SK-N-SH (cell line): ENCODE measurements around the gene NOL4L. TPM values are rescaled to one million over a fixed set of nuclear protein-coding genes. Genes with fewer than 3 reads are reported as not detected.

Experiments
- CTCF ChIA-PET: fragments of 300-600, 350-600 bp; formaldehyde crosslinking; extraction: SDS; loops from one replicate; lab custom pipeline; 2021; lab: Yijun Ruan, JAX
- POLR2A ChIA-PET: fragments of 350-600 bp; sonication (Branson Sonifier 250); formaldehyde crosslinking; extraction: SDS; loops from one replicate; lab custom pipeline; 2020; ENCODE audit warnings: antibody characterized with exemption, inconsistent platforms; lab: Yijun Ruan, JAX
- DNase-seq: peaks from one replicate; pipeline ENCODE4 v3.0.0; 2012
- H2AFZ ChIP-seq: fragments of 200-600 bp; sonication (generic); 2 replicates; pipeline ENCODE4 v1.8.1; 2016; ENCODE audit warnings: antibody characterized with exemption, mild to moderate bottlenecking, low read depth
- H3F3A ChIP-seq: fragments of 200-600 bp; sonication (generic); replicated peaks from 2 replicates; pipeline ENCODE3; 2016; ENCODE audit warnings: antibody characterized with exemption, mild to moderate bottlenecking; ENCODE audit not compliant: insufficient read depth
- H3K27ac ChIP-seq, 2 experiments: fragments of 200-500 bp in 1 of 2; fragments of 200-600 bp in 1 of 2; sonication (Bioruptor generic) in 1 of 2; sonication (generic), shearing (Covaris generic) in 1 of 2; 2 replicates each; pipeline versions ENCODE4 v1.5.1 to v1.6.1; 2014 to 2016; ENCODE audit warnings: low read depth in 2 of 2, inconsistent platforms in 1 of 2, low read length in 1 of 2, mild to moderate bottlenecking in 1 of 2, mixed read lengths in 1 of 2
- H3K27me3 ChIP-seq: fragments of 200-600 bp; sonication (generic), shearing (Covaris generic); 2 replicates; pipeline ENCODE4 v1.6.1; 2016; ENCODE audit warnings: mixed run types; ENCODE audit not compliant: insufficient read depth
- H3K36me3 ChIP-seq, 2 experiments: fragments of 200-500 bp in 1 of 2; fragments of 200-600 bp in 1 of 2; sonication (Bioruptor generic) in 1 of 2; sonication (generic) in 1 of 2; replicated peaks in 1 of 2; 2 replicates each; pipeline versions ENCODE3 to v1.5.1; 2014 to 2016; ENCODE audit warnings: low read length in 1 of 2, mild to moderate bottlenecking in 1 of 2; ENCODE audit not compliant: insufficient read depth in 2 of 2, control insufficient read depth in 1 of 2
- H3K4me1 ChIP-seq, 2 experiments: fragments of 200-500 bp in 1 of 2; fragments of 200-600 bp in 1 of 2; sonication (Bioruptor generic) in 1 of 2; sonication (generic), shearing (Covaris generic) in 1 of 2; 2 replicates each; pipeline versions ENCODE4 v1.5.1 to v1.6.1; 2014 to 2016; ENCODE audit warnings: low read depth in 1 of 2, low read length in 1 of 2, mixed run types in 1 of 2; ENCODE audit not compliant: insufficient read depth in 2 of 2, control insufficient read depth in 1 of 2
- H3K4me2 ChIP-seq: fragments of 200-600 bp; sonication (generic), shearing (Covaris generic); 2 replicates; pipeline ENCODE4 v1.6.1; 2017; ENCODE audit warnings: mixed run types
- H3K4me3 ChIP-seq, 2 experiments: fragments of 200-500 bp in 1 of 2; fragments of 200-600 bp in 1 of 2; sonication (Bioruptor generic) in 1 of 2; sonication (generic), shearing (Covaris generic) in 1 of 2; 2 replicates each; pipeline versions ENCODE4 v1.5.1 to v1.8.1; 2014 to 2016; ENCODE audit warnings: low read depth in 2 of 2, inconsistent platforms in 1 of 2, low read length in 1 of 2, mild to moderate bottlenecking in 1 of 2, mixed read lengths in 1 of 2, moderate library complexity in 1 of 2
- H3K79me2 ChIP-seq: fragments of 200-600 bp; sonication (generic); 2 replicates; pipeline ENCODE4 v1.8.1; 2017; ENCODE audit warnings: mild to moderate bottlenecking; ENCODE audit not compliant: insufficient read depth
- H3K9ac ChIP-seq: fragments of 200-600 bp; sonication (generic); 2 replicates; pipeline ENCODE4 v1.6.1; 2017; ENCODE audit warnings: mixed run types
- H3K9me2 ChIP-seq: fragments of 200-600 bp; sonication (generic); 2 replicates; pipeline ENCODE4 v1.6.1; 2017; ENCODE audit warnings: mixed run types
- H3K9me3 ChIP-seq: fragments of 200-600 bp; sonication (generic); 2 replicates; pipeline ENCODE4 v1.6.1; 2017; ENCODE audit warnings: mixed run types, mild to moderate bottlenecking, moderate library complexity
- H4K20me1 ChIP-seq: fragments of 200-600 bp; sonication (generic); 2 replicates; pipeline ENCODE4 v1.6.1; 2017; ENCODE audit warnings: mild to moderate bottlenecking, mixed run types; ENCODE audit not compliant: insufficient read depth
- FOSL2 ChIP-seq: IDR thresholded peaks from 2 replicates; pipeline ENCODE4 v1.4.0; 2012; ENCODE audit warnings: low read depth, mild to moderate bottlenecking, moderate library complexity, borderline replicate concordance
- FOXJ3 ChIP-seq: sonication (generic); formaldehyde crosslinking; IDR thresholded peaks from 2 replicates; pipeline ENCODE4 v1.5.1; 2020; ENCODE audit warnings: mild to moderate bottlenecking, missing genetic modification reagents
- FOXM1 ChIP-seq: IDR thresholded peaks from 2 replicates; pipeline ENCODE4 v1.4.0; 2012; ENCODE audit warnings: low read depth, mild to moderate bottlenecking
- MEF2A ChIP-seq: IDR thresholded peaks from 2 replicates; pipeline ENCODE4 v1.4.0; 2012; ENCODE audit warnings: low read depth, borderline replicate concordance
- RCOR1 ChIP-seq: fragments of 150-350 bp; IDR thresholded peaks from 2 replicates; pipeline ENCODE4 v1.6.1; 2017; ENCODE audit warnings: antibody characterized with exemption, low read length
- RXRA ChIP-seq: IDR thresholded peaks from 2 replicates; pipeline ENCODE4 v1.4.0; 2012; ENCODE audit warnings: low read depth, mild to moderate bottlenecking, borderline replicate concordance
- TCF12 ChIP-seq: IDR thresholded peaks from 2 replicates; pipeline ENCODE4 v1.4.0; 2012
- TEAD4 ChIP-seq: IDR thresholded peaks from 2 replicates; pipeline ENCODE4 v1.4.0; 2012; ENCODE audit warnings: mild to moderate bottlenecking, borderline replicate concordance; ENCODE audit not compliant: insufficient read depth
- YY1 ChIP-seq: IDR thresholded peaks from 2 replicates; pipeline ENCODE4 v1.4.0; 2012; ENCODE audit warnings: low read depth, mild to moderate bottlenecking
- WGBS: methylation state at CpG from one replicate; pipeline ENCODE4 v1.1.6; 2017; ENCODE audit warnings: low lambda C conversion rate; 5-methylcytosine and 5-hydroxymethylcytosine counted together
- polyA plus RNA-seq, 3 experiments: library from polyadenylated mRNA; depleted of rRNA; stranded (reverse); fragments of >200 nt; gene quantifications; 2 replicates each; pipeline ENCODE4 v1.2.3, GENCODE V29; 2012
- TF ChIP-seq, protein P1 (sequence below): fragments of 150-350 bp; IDR thresholded peaks from 2 replicates; pipeline ENCODE4 v1.6.1; 2016; ENCODE audit warnings: mild to moderate bottlenecking, low read depth, low read length
- TF ChIP-seq, protein P2 (sequence below): IDR thresholded peaks from 2 replicates; pipeline ENCODE4 v1.6.1; 2012; ENCODE audit warnings: mild to moderate bottlenecking, low read depth, low read length, moderate library complexity
- TF ChIP-seq, protein P3 (sequence below): IDR thresholded peaks from 2 replicates; pipeline ENCODE4 v1.4.0; 2012; ENCODE audit warnings: low read depth, borderline replicate concordance
- TF ChIP-seq, protein P4 (sequence below): IDR thresholded peaks from 2 replicates; pipeline ENCODE4; 2012

NOL4L gene
- polyA plus RNA-seq, 1 of the 3 experiments (the other 2 are of a cell fraction) = 14.3 TPM

DNA sequence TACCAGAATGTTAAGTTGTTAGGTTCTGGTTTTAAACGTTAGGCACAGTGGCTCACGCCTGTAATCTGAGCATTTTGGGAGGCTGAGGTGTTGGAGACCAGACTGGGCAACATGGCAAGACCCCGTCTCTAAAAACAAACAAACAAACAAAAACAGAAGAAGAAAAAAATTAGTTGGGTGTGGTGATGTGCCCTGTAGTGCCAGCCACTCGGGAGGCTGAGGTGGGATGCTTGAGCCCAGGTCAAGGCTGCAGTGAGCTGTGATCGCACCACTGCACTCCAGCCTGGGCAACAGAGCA, 19.4 kb downstream of the NOL4L start:
- ChIA-PET CTCF (interaction anchor here (1.5 kb wide), 1 partner anchor 9 kb away, joined by 4 read pairs; no protein-coding TSS in a partner anchor), POLR2A (no interaction called here)
- 81% methylated on average over 5 of the region's 5 CpGs for WGBS
- no peak overlapping the region for H3K27ac ChIP-seq
- H3K9ac ChIP-seq = no peak overlapping the region
- no peaks in the 10 kb centered on the region for H4K20me1 ChIP-seq
- no peaks in the 10 kb centered on the region for H3K9me3 ChIP-seq
- H3K9me2 ChIP-seq = no peaks in the 10 kb centered on the region
- H3K4me3 ChIP-seq = no peak overlapping the region
- H3K27me3 ChIP-seq = no peaks in the 10 kb centered on the region; the same call in 1 of the 2 replicates
- H3F3A ChIP-seq = no peaks in the 10 kb centered on the region
- peaks cover 0 to 29% of the 10 kb centered on the region in 2 experiments; a peak in 1 of 4 replicates for H3K4me1 ChIP-seq
- TF ChIP-seq, protein P1, sequence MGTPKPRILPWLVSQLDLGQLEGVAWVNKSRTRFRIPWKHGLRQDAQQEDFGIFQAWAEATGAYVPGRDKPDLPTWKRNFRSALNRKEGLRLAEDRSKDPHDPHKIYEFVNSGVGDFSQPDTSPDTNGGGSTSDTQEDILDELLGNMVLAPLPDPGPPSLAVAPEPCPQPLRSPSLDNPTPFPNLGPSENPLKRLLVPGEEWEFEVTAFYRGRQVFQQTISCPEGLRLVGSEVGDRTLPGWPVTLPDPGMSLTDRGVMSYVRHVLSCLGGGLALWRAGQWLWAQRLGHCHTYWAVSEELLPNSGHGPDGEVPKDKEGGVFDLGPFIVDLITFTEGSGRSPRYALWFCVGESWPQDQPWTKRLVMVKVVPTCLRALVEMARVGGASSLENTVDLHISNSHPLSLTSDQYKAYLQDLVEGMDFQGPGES = no peak
- TF ChIP-seq, protein P2, sequence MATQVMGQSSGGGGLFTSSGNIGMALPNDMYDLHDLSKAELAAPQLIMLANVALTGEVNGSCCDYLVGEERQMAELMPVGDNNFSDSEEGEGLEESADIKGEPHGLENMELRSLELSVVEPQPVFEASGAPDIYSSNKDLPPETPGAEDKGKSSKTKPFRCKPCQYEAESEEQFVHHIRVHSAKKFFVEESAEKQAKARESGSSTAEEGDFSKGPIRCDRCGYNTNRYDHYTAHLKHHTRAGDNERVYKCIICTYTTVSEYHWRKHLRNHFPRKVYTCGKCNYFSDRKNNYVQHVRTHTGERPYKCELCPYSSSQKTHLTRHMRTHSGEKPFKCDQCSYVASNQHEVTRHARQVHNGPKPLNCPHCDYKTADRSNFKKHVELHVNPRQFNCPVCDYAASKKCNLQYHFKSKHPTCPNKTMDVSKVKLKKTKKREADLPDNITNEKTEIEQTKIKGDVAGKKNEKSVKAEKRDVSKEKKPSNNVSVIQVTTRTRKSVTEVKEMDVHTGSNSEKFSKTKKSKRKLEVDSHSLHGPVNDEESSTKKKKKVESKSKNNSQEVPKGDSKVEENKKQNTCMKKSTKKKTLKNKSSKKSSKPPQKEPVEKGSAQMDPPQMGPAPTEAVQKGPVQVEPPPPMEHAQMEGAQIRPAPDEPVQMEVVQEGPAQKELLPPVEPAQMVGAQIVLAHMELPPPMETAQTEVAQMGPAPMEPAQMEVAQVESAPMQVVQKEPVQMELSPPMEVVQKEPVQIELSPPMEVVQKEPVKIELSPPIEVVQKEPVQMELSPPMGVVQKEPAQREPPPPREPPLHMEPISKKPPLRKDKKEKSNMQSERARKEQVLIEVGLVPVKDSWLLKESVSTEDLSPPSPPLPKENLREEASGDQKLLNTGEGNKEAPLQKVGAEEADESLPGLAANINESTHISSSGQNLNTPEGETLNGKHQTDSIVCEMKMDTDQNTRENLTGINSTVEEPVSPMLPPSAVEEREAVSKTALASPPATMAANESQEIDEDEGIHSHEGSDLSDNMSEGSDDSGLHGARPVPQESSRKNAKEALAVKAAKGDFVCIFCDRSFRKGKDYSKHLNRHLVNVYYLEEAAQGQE = no peak
- TF ChIP-seq, protein P3, sequence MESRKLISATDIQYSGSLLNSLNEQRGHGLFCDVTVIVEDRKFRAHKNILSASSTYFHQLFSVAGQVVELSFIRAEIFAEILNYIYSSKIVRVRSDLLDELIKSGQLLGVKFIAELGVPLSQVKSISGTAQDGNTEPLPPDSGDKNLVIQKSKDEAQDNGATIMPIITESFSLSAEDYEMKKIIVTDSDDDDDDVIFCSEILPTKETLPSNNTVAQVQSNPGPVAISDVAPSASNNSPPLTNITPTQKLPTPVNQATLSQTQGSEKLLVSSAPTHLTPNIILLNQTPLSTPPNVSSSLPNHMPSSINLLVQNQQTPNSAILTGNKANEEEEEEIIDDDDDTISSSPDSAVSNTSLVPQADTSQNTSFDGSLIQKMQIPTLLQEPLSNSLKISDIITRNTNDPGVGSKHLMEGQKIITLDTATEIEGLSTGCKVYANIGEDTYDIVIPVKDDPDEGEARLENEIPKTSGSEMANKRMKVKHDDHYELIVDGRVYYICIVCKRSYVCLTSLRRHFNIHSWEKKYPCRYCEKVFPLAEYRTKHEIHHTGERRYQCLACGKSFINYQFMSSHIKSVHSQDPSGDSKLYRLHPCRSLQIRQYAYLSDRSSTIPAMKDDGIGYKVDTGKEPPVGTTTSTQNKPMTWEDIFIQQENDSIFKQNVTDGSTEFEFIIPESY = no peak
- TF ChIP-seq RXRA (no peak), TEAD4 (no peak), FOXM1 (no peak), TCF12 (no peak), FOXJ3 (no peak), RCOR1 (no peak), FOSL2 (no peak), YY1 (no peak), MEF2A (no peak)
- TF ChIP-seq, protein P4, sequence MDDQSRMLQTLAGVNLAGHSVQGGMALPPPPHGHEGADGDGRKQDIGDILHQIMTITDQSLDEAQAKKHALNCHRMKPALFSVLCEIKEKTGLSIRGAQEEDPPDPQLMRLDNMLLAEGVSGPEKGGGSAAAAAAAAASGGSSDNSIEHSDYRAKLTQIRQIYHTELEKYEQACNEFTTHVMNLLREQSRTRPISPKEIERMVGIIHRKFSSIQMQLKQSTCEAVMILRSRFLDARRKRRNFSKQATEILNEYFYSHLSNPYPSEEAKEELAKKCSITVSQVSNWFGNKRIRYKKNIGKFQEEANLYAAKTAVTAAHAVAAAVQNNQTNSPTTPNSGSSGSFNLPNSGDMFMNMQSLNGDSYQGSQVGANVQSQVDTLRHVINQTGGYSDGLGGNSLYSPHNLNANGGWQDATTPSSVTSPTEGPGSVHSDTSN = no peak
- TF ChIP-seq, all 33 proteins: peak for 0
- Histone ChIP-seq H3K79me2 (no peaks in the 10 kb centered on the region), H2AFZ (no peak overlapping the region), H3K36me3 (no peaks in the 10 kb centered on the region), H3K4me2 (no peak overlapping the region)
- DNase-seq = no peak
